GM10266 (cell line): ENCODE measurements around the gene CEP95.

ENCODE experiments used
- DNase-seq: peaks from one replicate; pipeline ENCODE4 v3.0.0; 2012; ENCODE audit errors: extremely low spot score
- TF ChIP-seq, protein P1 (sequence below): IDR thresholded peaks from 2 replicates; pipeline ENCODE4 v1.5.1; 2012; ENCODE audit warnings: mild to moderate bottlenecking, low read depth; ENCODE audit not compliant: control insufficient read depth, insufficient read depth; ENCODE audit errors: missing control alignments

Gene CEP95

DNA sequence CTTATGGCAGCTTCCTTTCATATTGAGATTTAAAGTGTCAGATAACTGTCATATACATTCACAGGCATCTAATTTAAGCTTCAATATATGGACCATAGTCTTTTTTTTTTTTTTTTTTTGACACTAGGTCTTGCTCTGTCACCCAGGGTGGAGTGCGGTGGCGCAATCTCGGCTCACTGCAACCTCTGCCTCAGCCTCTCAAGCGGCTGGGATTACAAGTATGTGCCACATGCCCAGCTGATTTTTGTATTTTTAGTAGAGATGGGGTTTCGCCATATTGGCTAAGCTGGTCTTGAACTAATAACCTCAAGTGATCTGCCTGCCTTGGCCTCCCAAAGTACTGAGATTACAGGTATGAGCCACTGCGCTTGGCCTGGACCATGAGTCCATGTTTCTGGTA lies 13.6 kb downstream of the CEP95 start:
- DNase-seq: no peak
- TF ChIP-seq, protein P1, sequence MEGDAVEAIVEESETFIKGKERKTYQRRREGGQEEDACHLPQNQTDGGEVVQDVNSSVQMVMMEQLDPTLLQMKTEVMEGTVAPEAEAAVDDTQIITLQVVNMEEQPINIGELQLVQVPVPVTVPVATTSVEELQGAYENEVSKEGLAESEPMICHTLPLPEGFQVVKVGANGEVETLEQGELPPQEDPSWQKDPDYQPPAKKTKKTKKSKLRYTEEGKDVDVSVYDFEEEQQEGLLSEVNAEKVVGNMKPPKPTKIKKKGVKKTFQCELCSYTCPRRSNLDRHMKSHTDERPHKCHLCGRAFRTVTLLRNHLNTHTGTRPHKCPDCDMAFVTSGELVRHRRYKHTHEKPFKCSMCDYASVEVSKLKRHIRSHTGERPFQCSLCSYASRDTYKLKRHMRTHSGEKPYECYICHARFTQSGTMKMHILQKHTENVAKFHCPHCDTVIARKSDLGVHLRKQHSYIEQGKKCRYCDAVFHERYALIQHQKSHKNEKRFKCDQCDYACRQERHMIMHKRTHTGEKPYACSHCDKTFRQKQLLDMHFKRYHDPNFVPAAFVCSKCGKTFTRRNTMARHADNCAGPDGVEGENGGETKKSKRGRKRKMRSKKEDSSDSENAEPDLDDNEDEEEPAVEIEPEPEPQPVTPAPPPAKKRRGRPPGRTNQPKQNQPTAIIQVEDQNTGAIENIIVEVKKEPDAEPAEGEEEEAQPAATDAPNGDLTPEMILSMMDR: no peak

- DNase-seq: no peak
- TF ChIP-seq, protein P1: no peak
These were observed 21.1 kb downstream of the CEP95 start for GRCh38 chr17:64527914-64528313.

DNA sequence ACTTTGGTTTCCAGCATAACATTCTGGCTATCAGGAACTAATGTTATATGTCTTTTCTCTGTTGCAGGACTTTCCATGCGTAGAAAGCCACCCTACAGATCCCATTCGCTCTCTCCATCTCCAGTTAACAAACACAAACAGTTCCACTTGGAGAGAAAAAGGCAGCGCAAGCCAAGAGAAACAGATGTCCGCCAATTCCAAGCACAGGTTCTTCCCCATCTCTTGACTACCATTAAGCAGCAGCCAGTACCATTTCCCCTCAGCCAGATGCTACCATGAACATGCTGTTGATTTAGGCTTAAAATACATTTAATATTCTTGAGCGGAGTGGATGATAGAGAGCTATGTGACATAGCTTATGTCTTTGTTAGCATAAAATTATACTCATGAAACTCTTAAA lies 22.4 kb downstream of the CEP95 start:
- TF ChIP-seq, protein P1: no peak
- DNase-seq: no peak

DNA sequence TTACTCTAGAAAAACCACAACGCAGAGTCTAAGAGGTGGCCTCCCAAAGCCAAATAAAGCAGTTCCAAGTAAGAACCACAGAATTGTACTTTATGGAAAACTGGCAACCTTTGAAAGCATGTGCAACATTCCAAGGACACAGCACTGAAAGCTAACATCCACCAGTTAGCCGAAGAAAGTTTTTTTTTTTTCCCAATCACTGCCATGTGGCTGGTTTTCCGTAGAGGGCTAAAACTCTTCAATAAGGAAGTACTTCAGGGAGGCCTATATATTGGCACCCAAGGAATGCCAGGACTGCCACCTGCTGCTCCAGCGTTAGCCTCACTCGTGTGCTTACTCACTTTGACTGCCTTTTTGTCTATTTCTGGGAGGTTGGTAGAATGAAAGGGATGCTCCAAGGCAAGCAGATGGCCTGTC lies 25.2 kb downstream of the CEP95 start:
- no peak for DNase-seq
- TF ChIP-seq, protein P1: no peak

GRCh38 chr17:64532409-64532808 lies 25.6 kb downstream of the CEP95 start:
- DNase-seq: no peak
- TF ChIP-seq, protein P1: no peak

DNA sequence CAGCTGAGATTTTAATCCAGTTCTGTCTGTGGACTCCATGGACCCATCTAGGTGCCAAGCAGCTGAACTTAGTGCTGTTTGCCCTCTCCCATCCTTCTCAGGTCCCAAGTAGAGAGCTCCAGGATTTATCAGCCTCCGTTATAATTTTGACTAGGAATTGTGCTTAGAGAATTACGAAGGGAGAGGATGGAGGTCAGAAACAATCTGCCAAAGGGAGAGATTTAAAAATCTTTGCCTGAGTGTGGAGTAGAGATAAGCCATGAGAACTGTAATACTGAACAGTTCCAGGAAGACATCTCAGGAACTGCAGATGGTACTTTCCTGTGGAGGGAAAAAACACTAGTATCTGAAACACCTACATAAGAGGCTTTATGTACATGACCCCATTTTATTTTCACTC lies 27.0 kb downstream of the CEP95 start:
- no peak for DNase-seq

GRCh38 chr17:64534187-64534586 lies 27.4 kb downstream of the CEP95 start:
- TF ChIP-seq, protein P1: no peak
- DNase-seq: no peak

More for the DNA sequence above, 27.0 kb downstream of the CEP95 start:
- TF ChIP-seq, protein P1: no peak
